SK-N-SH treated with all-trans-retinoic acid at 6 μM for 48 hours (cell line): ENCODE measurements around the gene NCAPG2.

Experiments used
- BACH2 ChIP-seq: fragments of 250-450 bp; sonication (Bioruptor Pico); IDR thresholded peaks from 2 replicates; pipeline ENCODE4 v1.9.0; 2021; ENCODE audit warnings: mild to moderate bottlenecking, borderline replicate concordance
- ESRRG ChIP-seq: fragments of 250-450 bp; sonication (Bioruptor Pico); IDR thresholded peaks from 2 replicates; pipeline ENCODE4 v1.6.1; 2021; ENCODE audit warnings: mild to moderate bottlenecking
- GLIS3 ChIP-seq: fragments of 250-450 bp; sonication (Bioruptor Pico); IDR thresholded peaks from 2 replicates; pipeline ENCODE4 v1.5.0; 2020; ENCODE audit warnings: mild to moderate bottlenecking, moderate library complexity
- PPARA ChIP-seq: fragments of 250-450 bp; sonication (Bioruptor Pico); IDR thresholded peaks from 2 replicates; pipeline ENCODE4 v1.5.0; 2020; ENCODE audit warnings: mild to moderate bottlenecking, borderline replicate concordance
- TCF4 ChIP-seq: fragments of 250-450 bp; sonication (Bioruptor Pico); IDR thresholded peaks from 2 replicates; pipeline ENCODE4 v1.8.0; 2021; ENCODE audit warnings: mild to moderate bottlenecking, moderate library complexity, borderline replicate concordance
- ZFP3 ChIP-seq: fragments of 250-450 bp; sonication (Bioruptor Pico); IDR thresholded peaks from 2 replicates; pipeline ENCODE4 v1.5.0; 2020; ENCODE audit warnings: mild to moderate bottlenecking, moderate library complexity
- ZFP30 ChIP-seq: fragments of 450-650 bp; formaldehyde crosslinking; IDR thresholded peaks from 2 replicates; pipeline ENCODE4 v1.5.0; 2022; ENCODE audit warnings: mild to moderate bottlenecking, moderate library complexity
- ZNF565 ChIP-seq: fragments of 450-650 bp; formaldehyde crosslinking; conservative IDR thresholded peaks from 2 replicates; pipeline ENCODE4 v1.5.0; 2020; ENCODE audit warnings: low read depth, mild to moderate bottlenecking, moderate library complexity
- TF ChIP-seq, protein P1 (sequence below): fragments of 250-450 bp; sonication (Bioruptor Pico); IDR thresholded peaks from 2 replicates; pipeline ENCODE4 v1.8.0; 2020; ENCODE audit warnings: mild to moderate bottlenecking, moderate library complexity, borderline replicate concordance
- TF ChIP-seq, protein P2 (sequence below): fragments of 250-450 bp; sonication (Bioruptor Pico); IDR thresholded peaks from 2 replicates; pipeline ENCODE4 v1.5.1; 2020; ENCODE audit warnings: low read depth, mild to moderate bottlenecking, moderate library complexity
- TF ChIP-seq, protein P3 (sequence below): fragments of 250-450 bp; sonication (Bioruptor Pico); IDR thresholded peaks from 2 replicates; pipeline ENCODE4 v1.5.0; 2020; ENCODE audit warnings: mild to moderate bottlenecking, moderate library complexity

DNA sequence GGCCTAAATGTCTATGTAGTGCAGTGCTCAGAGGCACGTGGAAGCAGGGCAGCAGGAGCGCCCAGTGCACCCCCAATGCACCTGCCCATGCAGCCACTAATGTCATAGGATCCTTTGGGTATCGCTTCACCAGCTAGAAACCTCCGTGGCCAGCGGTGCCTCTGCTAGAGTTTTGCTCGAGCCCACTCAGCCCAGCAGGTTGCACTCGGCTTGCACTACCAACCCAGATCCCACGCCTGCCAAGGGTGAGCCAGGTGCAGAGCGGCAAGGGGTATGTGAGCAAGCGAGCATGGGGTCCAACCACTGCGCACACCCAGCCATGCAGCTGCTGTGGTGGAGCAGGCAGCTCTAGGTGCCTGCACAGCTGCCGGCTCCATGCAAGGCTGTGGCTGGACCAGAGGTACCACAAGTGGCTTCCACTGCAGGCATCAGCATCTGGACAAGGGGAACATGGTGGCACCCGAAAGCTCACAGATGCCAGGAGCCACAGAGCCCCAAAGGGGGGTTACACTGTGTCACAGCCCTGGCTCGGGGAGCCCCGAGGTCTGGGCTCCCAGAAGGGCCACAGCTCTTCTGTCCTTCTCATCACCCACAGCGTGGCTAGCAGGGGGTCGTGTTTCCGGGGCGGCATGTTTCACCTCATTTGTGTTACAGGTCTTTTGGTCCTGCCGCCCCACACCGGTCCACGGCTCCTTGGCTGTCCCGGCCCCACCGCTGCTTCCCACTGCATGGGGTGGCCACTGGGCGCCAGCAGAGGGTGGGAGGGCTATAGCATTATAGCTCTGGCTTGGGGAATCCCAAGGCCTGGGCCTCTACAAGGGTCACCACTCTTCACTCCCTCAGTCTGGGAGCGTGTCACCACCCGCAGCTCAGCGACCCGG is 2.3 kb upstream of the NCAPG2 start:
- TF ChIP-seq BACH2 (CRISPR knock-in tag) (no peak), TCF4 (no peak), ZFP3 (CRISPR knock-in tag) (no peak), ZFP30 (CRISPR knock-in tag) (no peak), PPARA (no peak), ESRRG (no peak), GLIS3 (CRISPR knock-in tag) (no peak), ZNF565 (CRISPR knock-in tag) (no peak)
- TF ChIP-seq, protein P1, sequence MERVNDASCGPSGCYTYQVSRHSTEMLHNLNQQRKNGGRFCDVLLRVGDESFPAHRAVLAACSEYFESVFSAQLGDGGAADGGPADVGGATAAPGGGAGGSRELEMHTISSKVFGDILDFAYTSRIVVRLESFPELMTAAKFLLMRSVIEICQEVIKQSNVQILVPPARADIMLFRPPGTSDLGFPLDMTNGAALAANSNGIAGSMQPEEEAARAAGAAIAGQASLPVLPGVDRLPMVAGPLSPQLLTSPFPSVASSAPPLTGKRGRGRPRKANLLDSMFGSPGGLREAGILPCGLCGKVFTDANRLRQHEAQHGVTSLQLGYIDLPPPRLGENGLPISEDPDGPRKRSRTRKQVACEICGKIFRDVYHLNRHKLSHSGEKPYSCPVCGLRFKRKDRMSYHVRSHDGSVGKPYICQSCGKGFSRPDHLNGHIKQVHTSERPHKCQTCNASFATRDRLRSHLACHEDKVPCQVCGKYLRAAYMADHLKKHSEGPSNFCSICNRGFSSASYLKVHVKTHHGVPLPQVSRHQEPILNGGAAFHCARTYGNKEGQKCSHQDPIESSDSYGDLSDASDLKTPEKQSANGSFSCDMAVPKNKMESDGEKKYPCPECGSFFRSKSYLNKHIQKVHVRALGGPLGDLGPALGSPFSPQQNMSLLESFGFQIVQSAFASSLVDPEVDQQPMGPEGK (CRISPR knock-in tag) = no peak
- TF ChIP-seq, protein P2, sequence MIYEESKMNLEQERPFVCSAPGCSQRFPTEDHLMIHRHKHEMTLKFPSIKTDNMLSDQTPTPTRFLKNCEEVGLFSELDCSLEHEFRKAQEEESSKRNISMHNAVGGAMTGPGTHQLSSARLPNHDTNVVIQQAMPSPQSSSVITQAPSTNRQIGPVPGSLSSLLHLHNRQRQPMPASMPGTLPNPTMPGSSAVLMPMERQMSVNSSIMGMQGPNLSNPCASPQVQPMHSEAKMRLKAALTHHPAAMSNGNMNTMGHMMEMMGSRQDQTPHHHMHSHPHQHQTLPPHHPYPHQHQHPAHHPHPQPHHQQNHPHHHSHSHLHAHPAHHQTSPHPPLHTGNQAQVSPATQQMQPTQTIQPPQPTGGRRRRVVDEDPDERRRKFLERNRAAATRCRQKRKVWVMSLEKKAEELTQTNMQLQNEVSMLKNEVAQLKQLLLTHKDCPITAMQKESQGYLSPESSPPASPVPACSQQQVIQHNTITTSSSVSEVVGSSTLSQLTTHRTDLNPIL (CRISPR knock-in tag) = no peak
- TF ChIP-seq, protein P3, sequence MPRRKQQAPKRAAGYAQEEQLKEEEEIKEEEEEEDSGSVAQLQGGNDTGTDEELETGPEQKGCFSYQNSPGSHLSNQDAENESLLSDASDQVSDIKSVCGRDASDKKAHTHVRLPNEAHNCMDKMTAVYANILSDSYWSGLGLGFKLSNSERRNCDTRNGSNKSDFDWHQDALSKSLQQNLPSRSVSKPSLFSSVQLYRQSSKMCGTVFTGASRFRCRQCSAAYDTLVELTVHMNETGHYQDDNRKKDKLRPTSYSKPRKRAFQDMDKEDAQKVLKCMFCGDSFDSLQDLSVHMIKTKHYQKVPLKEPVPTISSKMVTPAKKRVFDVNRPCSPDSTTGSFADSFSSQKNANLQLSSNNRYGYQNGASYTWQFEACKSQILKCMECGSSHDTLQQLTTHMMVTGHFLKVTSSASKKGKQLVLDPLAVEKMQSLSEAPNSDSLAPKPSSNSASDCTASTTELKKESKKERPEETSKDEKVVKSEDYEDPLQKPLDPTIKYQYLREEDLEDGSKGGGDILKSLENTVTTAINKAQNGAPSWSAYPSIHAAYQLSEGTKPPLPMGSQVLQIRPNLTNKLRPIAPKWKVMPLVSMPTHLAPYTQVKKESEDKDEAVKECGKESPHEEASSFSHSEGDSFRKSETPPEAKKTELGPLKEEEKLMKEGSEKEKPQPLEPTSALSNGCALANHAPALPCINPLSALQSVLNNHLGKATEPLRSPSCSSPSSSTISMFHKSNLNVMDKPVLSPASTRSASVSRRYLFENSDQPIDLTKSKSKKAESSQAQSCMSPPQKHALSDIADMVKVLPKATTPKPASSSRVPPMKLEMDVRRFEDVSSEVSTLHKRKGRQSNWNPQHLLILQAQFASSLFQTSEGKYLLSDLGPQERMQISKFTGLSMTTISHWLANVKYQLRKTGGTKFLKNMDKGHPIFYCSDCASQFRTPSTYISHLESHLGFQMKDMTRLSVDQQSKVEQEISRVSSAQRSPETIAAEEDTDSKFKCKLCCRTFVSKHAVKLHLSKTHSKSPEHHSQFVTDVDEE (CRISPR knock-in tag) = no peak
